Immature natural killer cell (primary cell): Measurements from ENCODE around the gene KCNQ1. TPM values are rescaled to one million over a fixed set of nuclear protein-coding genes. Genes with fewer than 3 reads are reported as not detected.

Experiments
- DNase-seq, 3 donors: peaks; one replicate each; pipeline ENCODE4 v3.0.0; 2022; ENCODE audit warnings: mixed read lengths in 1 of 3
- H3K27ac Mint-ChIP-seq, 6 donors: one replicate each; pipeline ENCODE4 v1.8.0; 2020; ENCODE audit warnings: mixed read lengths in 6 of 6, mild to moderate bottlenecking in 5 of 6, inconsistent platforms in 4 of 6, moderate library complexity in 3 of 6
- H3K27me3 Mint-ChIP-seq, 3 donors: one replicate each; pipeline ENCODE4 v1.8.0; 2020 to 2021; ENCODE audit warnings: low read depth in 3 of 3, mild to moderate bottlenecking in 3 of 3, mixed read lengths in 3 of 3, moderate library complexity in 3 of 3, inconsistent platforms in 1 of 3
- H3K36me3 Mint-ChIP-seq, 3 donors: one replicate each; pipeline ENCODE4 v1.8.0; 2020; ENCODE audit warnings: mixed read lengths in 3 of 3, inconsistent platforms in 2 of 3, mild to moderate bottlenecking in 2 of 3
- H3K4me1 Mint-ChIP-seq, 2 donors: one replicate each; pipeline ENCODE4 v1.8.0; 2020; ENCODE audit warnings: inconsistent platforms in 2 of 2, mild to moderate bottlenecking in 2 of 2, mixed read lengths in 2 of 2, moderate library complexity in 1 of 2
- H3K4me3 Mint-ChIP-seq, 5 donors: one replicate each; pipeline ENCODE4 v1.8.0; 2020; ENCODE audit warnings: mild to moderate bottlenecking in 5 of 5, mixed read lengths in 5 of 5, inconsistent platforms in 3 of 5, moderate library complexity in 3 of 5
- H3K9me3 Mint-ChIP-seq, 6 donors: one replicate each; pipeline ENCODE4 v1.8.0; 2020; ENCODE audit warnings: mild to moderate bottlenecking in 6 of 6, mixed read lengths in 6 of 6, inconsistent platforms in 4 of 6, moderate library complexity in 3 of 6
- polyA plus RNA-seq, 3 donors: library from polyadenylated mRNA; unstranded; fragments of 300-500 nt; fragmentation: Illumina TruSeq; gene quantifications; one replicate each; pipeline ENCODE4 v1.2.3, GENCODE V29; 2021

The KCNQ1 gene
- polyA plus RNA-seq, 3 donors from 2014 or later, result 0.13 to 1.1 (median 0.73) TPM

GRCh38 chr11:2706321-2706720, 261.5 kb downstream of the KCNQ1 start:
- DNase-seq, result no peak
- Mint-ChIP-seq H3K4me1 (no peaks in the 10 kb centered on the region), H3K4me3 (no peak overlapping the region), H3K27ac (no peak overlapping the region), H3K36me3 (no peaks in the 10 kb centered on the region), H3K27me3 (peaks cover 0 to 7% (median 7%) of the 10 kb centered on the region in 3 donors), H3K9me3 (no peaks in the 10 kb centered on the region)

- DNase-seq, result no peak
- Mint-ChIP-seq H3K4me3 (no peak overlapping the region), H3K4me1 (no peaks in the 10 kb centered on the region), H3K9me3 (no peaks in the 10 kb centered on the region), H3K27me3 (peaks cover 4 to 7% (median 5%) of the 10 kb centered on the region in 3 donors), H3K36me3 (no peaks in the 10 kb centered on the region), H3K27ac (no peak overlapping the region)
These were observed 262.9 kb downstream of the KCNQ1 start for GRCh38 chr11:2707736-2708135.

GRCh38 chr11:2708151-2708581, 263.4 kb downstream of the KCNQ1 start:
- no peaks in the 10 kb centered on the region for H3K9me3 Mint-ChIP-seq
- H3K36me3 Mint-ChIP-seq, result no peaks in the 10 kb centered on the region
- no peaks in the 10 kb centered on the region for H3K4me1 Mint-ChIP-seq
- H3K27ac Mint-ChIP-seq, result no peak overlapping the region
- DNase-seq, result no peak
- no peak overlapping the region for H3K4me3 Mint-ChIP-seq
- peaks cover 5 to 7% (median 6%) of the 10 kb centered on the region in 3 donors for H3K27me3 Mint-ChIP-seq

- peaks cover 5 to 7% (median 6%) of the 10 kb centered on the region in 3 donors for H3K27me3 Mint-ChIP-seq
- no peaks in the 10 kb centered on the region for H3K36me3 Mint-ChIP-seq
- H3K4me1 Mint-ChIP-seq, result no peaks in the 10 kb centered on the region
- no peak for DNase-seq
- H3K27ac Mint-ChIP-seq, result no peak overlapping the region
- no peaks in the 10 kb centered on the region for H3K9me3 Mint-ChIP-seq
- no peak overlapping the region for H3K4me3 Mint-ChIP-seq
These were observed 264.0 kb downstream of the KCNQ1 start for GRCh38 chr11:2708757-2709281.

- Mint-ChIP-seq H3K27me3 (peaks cover 3 to 6% (median 4%) of the 10 kb centered on the region in 3 donors), H3K9me3 (no peaks in the 10 kb centered on the region), H3K4me3 (no peak overlapping the region), H3K27ac (no peak overlapping the region), H3K36me3 (no peaks in the 10 kb centered on the region), H3K4me1 (no peaks in the 10 kb centered on the region)
- DNase-seq, result no peak
These were observed 264.6 kb downstream of the KCNQ1 start for GRCh38 chr11:2709429-2709828.

- no peak overlapping the region for H3K27ac Mint-ChIP-seq
- no peak overlapping the region for H3K4me3 Mint-ChIP-seq
These were observed 266.4 kb downstream of the KCNQ1 start for GRCh38 chr11:2711161-2711560.

GRCh38 chr11:2713094-2713493, 268.3 kb downstream of the KCNQ1 start:
- Mint-ChIP-seq H3K36me3 (no peaks in the 10 kb centered on the region), H3K27me3 (peaks cover 0 to 6% (median 3%) of the 10 kb centered on the region in 3 donors), H3K4me3 (no peak overlapping the region), H3K4me1 (no peaks in the 10 kb centered on the region), H3K27ac (no peak overlapping the region), H3K9me3 (no peaks in the 10 kb centered on the region)
- DNase-seq, result no peak

More at GRCh38 chr11:2711161-2711560, 266.4 kb downstream of the KCNQ1 start:
- no peaks in the 10 kb centered on the region for H3K36me3 Mint-ChIP-seq
- H3K27me3 Mint-ChIP-seq, result peaks cover 3 to 6% (median 4%) of the 10 kb centered on the region in 3 donors
- no peak for DNase-seq
- no peaks in the 10 kb centered on the region for H3K4me1 Mint-ChIP-seq
- no peaks in the 10 kb centered on the region for H3K9me3 Mint-ChIP-seq

GRCh38 chr11:2713661-2714462, 269.1 kb downstream of the KCNQ1 start:
- no peak overlapping the region for H3K4me3 Mint-ChIP-seq
- peaks cover 0 to 6% (median 3%) of the 10 kb centered on the region in 3 donors for H3K27me3 Mint-ChIP-seq
- no peaks in the 10 kb centered on the region for H3K4me1 Mint-ChIP-seq
- H3K36me3 Mint-ChIP-seq, result no peaks in the 10 kb centered on the region
- no peak for DNase-seq
- no peak overlapping the region for H3K27ac Mint-ChIP-seq
- no peaks in the 10 kb centered on the region for H3K9me3 Mint-ChIP-seq

- DNase-seq, result no peak
- H3K27me3 Mint-ChIP-seq, result peaks cover 0 to 6% (median 3%) of the 10 kb centered on the region in 3 donors
- no peaks in the 10 kb centered on the region for H3K4me1 Mint-ChIP-seq
- no peaks in the 10 kb centered on the region for H3K36me3 Mint-ChIP-seq
- no peak overlapping the region for H3K27ac Mint-ChIP-seq
- H3K9me3 Mint-ChIP-seq, result no peaks in the 10 kb centered on the region
- no peak overlapping the region for H3K4me3 Mint-ChIP-seq
These were observed 269.6 kb downstream of the KCNQ1 start for GRCh38 chr11:2714463-2714800.

GRCh38 chr11:2714871-2715270, 270.1 kb downstream of the KCNQ1 start:
- DNase-seq, result no peak
- Mint-ChIP-seq H3K27me3 (peaks cover 0 to 6% (median 3%) of the 10 kb centered on the region in 3 donors), H3K4me3 (no peak overlapping the region), H3K4me1 (no peaks in the 10 kb centered on the region), H3K27ac (no peak overlapping the region), H3K36me3 (no peaks in the 10 kb centered on the region), H3K9me3 (no peaks in the 10 kb centered on the region)

GRCh38 chr11:2715716-2716350, 271.0 kb downstream of the KCNQ1 start:
- Mint-ChIP-seq H3K9me3 (no peaks in the 10 kb centered on the region), H3K27me3 (peaks cover 0 to 6% (median 3%) of the 10 kb centered on the region in 3 donors), H3K36me3 (no peaks in the 10 kb centered on the region), H3K4me3 (no peak overlapping the region), H3K4me1 (no peaks in the 10 kb centered on the region), H3K27ac (no peak overlapping the region)
- DNase-seq, result no peak

- Mint-ChIP-seq H3K4me1 (no peaks in the 10 kb centered on the region), H3K9me3 (no peaks in the 10 kb centered on the region), H3K27me3 (peaks cover 0 to 6% (median 0%) of the 10 kb centered on the region in 3 donors), H3K27ac (no peak overlapping the region), H3K36me3 (no peaks in the 10 kb centered on the region), H3K4me3 (no peak overlapping the region)
- DNase-seq, result no peak
These were observed 271.7 kb downstream of the KCNQ1 start for GRCh38 chr11:2716376-2717095.

- Mint-ChIP-seq H3K9me3 (no peaks in the 10 kb centered on the region), H3K27ac (no peak overlapping the region), H3K4me1 (no peaks in the 10 kb centered on the region), H3K4me3 (no peak overlapping the region), H3K27me3 (peaks cover 0 to 2% (median 0%) of the 10 kb centered on the region in 3 donors), H3K36me3 (no peaks in the 10 kb centered on the region)
- DNase-seq, result no peak
These were observed 272.9 kb downstream of the KCNQ1 start for GRCh38 chr11:2717561-2718325.
